ENCODE data around the gene PSMD12.
"Not testable (repeated sequence)": the region's sequence is repeated elsewhere in the genome, so short reads cannot be mapped to it uniquely, and the experiment has no call there.

The PSMD12 gene

DNA sequence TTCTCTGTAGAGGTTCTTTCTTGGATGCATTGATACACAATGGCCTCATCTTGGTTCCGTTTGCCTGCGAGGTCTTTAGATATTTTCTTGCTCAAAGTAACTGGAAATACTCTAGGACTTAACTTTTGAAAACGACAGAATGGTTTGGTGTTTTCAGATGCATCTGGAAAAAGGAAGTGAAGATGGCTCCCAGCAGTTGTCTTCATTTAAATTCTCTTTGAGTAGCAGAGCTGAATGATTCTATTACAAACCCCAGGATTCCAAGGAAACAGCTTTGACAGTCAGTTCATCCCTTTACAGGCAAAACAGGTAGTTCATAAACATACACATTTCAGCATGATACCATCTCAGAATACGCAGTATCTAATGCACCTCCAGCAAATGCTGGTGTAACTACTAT lies 54.8 kb downstream of the PSMD12 start:
- TF ChIP-seq, protein P1, sequence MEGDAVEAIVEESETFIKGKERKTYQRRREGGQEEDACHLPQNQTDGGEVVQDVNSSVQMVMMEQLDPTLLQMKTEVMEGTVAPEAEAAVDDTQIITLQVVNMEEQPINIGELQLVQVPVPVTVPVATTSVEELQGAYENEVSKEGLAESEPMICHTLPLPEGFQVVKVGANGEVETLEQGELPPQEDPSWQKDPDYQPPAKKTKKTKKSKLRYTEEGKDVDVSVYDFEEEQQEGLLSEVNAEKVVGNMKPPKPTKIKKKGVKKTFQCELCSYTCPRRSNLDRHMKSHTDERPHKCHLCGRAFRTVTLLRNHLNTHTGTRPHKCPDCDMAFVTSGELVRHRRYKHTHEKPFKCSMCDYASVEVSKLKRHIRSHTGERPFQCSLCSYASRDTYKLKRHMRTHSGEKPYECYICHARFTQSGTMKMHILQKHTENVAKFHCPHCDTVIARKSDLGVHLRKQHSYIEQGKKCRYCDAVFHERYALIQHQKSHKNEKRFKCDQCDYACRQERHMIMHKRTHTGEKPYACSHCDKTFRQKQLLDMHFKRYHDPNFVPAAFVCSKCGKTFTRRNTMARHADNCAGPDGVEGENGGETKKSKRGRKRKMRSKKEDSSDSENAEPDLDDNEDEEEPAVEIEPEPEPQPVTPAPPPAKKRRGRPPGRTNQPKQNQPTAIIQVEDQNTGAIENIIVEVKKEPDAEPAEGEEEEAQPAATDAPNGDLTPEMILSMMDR (IDR thresholded peaks at IDR 0.05; ENCODE audit: insufficient read depth, low read length, missing control alignments): no peak
- H3K4me3 ChIP-seq (ENCODE audit: low read depth, low read length): no peak overlapping the region
- POLR2A ChIA-PET: interaction anchor here (0.6 kb wide), 1 partner anchor 177 kb away, joined by 3 read pairs; no protein-coding TSS in a partner anchor
- DNase-seq (ENCODE audit: low read depth, low spot score): no peak
- CTCF ChIA-PET: interaction anchor here (1.0 kb wide), 1 partner anchor 18 kb away, joined by 3 read pairs; no protein-coding TSS in a partner anchor

GRCh38 chr17:67310406-67310805 lies 56.0 kb downstream of the PSMD12 start:
- TF ChIP-seq, protein P1 (IDR thresholded peaks at IDR 0.05; ENCODE audit: insufficient read depth, low read length, missing control alignments): no peak
- ChIA-PET POLR2A (no interaction called here), CTCF (interaction anchor here (0.6 to 1.0 kb wide), 3 partner anchors 17 to 46 kb away, joined by 3 to 4 read pairs (median 4); no protein-coding TSS in a partner anchor)
- no peak for DNase-seq (ENCODE audit: low read depth, low spot score)
- no peak overlapping the region for H3K4me3 ChIP-seq (ENCODE audit: low read depth, low read length)

DNA sequence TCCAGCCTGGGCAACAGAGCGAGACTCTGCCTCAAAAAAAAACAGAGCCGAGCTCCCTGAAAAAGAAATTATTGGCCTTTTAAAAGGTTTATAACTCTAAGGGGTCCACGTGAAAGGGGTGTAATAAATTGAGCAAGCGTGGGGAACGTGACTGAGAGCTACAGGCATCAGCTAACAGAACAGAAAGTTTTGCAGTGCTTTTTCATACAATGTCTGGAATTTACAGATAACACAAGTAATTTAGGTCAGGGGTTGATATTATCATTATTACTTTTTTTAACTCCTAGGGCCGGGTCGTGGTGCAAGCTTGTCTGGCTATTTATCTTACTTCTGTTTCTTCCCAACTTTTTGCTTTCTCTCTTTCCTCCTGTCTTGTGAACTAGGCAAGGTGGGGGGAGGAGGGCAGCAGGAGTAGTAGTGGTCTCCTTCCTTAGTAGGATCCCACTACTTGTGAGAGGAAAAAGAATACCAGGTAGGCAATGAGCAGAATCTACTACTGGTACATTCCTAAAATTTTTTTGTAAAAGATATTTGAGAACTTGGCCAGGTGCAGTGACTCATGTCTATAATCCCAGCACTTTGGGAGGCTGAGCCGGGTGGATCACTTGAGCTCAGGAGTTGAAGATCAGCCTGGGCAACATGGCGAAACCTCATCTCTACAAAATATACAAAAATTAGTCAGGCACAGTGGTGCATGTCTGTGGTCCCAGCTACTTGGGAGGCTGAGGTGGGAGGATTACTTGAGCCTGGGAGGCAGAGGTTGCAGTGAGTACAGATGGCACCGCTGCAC lies 60.7 kb downstream of the PSMD12 start:
- DNase-seq (ENCODE audit: low read depth, low spot score); POLR2A ChIA-PET: not testable (repeated sequence)
- CTCF ChIA-PET: interaction anchor here (1.8 kb wide), 1 partner anchor 12 kb away, joined by 5 read pairs; no protein-coding TSS in a partner anchor

GRCh38 chr17:67297454-67297960 lies 68.9 kb downstream of the PSMD12 start:
- TF ChIP-seq, protein P1 (IDR thresholded peaks at IDR 0.05; ENCODE audit: insufficient read depth, low read length, missing control alignments): no peak
- ChIA-PET CTCF (interaction anchor here (0.7 to 1.4 kb wide), 2 partner anchors 10 to 11 kb away, joined by 3 to 5 read pairs; no protein-coding TSS in a partner anchor), POLR2A (no interaction called here)
- H3K4me3 ChIP-seq (ENCODE audit: low read depth, low read length): no peak overlapping the region
- DNase-seq (ENCODE audit: low read depth, low spot score): no peak

More for the DNA sequence above, 60.7 kb downstream of the PSMD12 start:
- not testable (repeated sequence) for H3K4me3 ChIP-seq (ENCODE audit: low read depth, low read length)

DNA sequence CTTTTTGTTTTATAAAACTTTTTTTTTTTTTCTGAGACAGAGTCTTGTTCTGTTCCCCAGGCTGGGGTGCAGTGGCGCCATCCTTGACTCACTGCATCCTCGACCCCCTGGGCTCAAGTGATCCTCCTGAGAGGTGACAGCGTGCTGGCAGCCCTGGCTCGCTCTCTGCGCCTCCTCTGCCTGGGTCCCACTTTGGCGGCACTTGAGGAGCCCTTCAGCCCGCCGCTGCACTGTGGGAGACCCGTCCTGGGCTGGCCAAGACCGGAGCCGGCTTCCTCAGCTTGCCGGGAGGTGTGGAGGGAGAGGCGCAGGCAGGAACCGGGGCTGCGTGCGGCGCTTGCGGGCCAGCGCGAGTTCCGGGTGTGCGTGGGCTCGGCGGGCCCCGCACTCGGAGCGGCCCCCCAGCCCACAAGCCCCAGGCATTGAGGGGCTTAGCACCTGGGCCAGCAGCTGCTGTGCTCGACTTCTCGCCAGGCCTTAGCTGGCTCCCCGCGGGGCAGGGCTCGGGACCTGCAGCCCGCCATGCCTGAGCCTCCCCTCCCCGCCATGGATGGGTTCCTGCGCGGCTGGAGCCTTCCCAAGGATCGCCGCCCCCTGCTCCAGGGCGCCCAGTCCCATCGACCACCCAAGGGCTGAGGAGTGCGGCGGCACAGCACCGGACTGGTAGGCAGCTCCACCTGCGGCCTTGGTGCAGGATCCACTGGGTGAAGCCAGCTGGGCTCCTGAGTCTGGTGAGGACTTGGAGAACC lies 71.8 kb downstream of the PSMD12 start:
- no peak for DNase-seq (ENCODE audit: low read depth, low spot score)
- H3K4me3 ChIP-seq (ENCODE audit: low read depth, low read length): no peak overlapping the region
- TF ChIP-seq, protein P1 (IDR thresholded peaks at IDR 0.05; ENCODE audit: insufficient read depth, low read length, missing control alignments): no peak
- CTCF ChIA-PET: interaction anchor here (0.7 to 4.2 kb wide), 9 partner anchors 10 to 209 kb away, joined by 3 to 23 read pairs (median 5); no protein-coding TSS in a partner anchor
- POLR2A ChIA-PET: no interaction called here

GRCh38 chr17:67293251-67294203 lies 72.8 kb downstream of the PSMD12 start:
- POLR2A ChIA-PET: no interaction called here
- no peak for DNase-seq (ENCODE audit: low read depth, low spot score)

More at GRCh38 chr17:67293251-67294203, 72.8 kb downstream of the PSMD12 start:
- CTCF ChIA-PET: interaction anchor here (0.7 to 4.2 kb wide), 18 partner anchors 8 to 566 kb away, joined by 3 to 23 read pairs (median 3); no protein-coding TSS in a partner anchor
- H3K4me3 ChIP-seq (ENCODE audit: low read depth, low read length): no peak overlapping the region
- TF ChIP-seq, protein P1 (IDR thresholded peaks at IDR 0.05; ENCODE audit: insufficient read depth, low read length, missing control alignments): peak; percentile 84
